HCT116 (cell line): ENCODE measurements around the gene FSTL4. TPM values are rescaled to one million over a fixed set of nuclear protein-coding genes. Genes with fewer than 3 reads are reported as not detected.

Source experiments
- ATAC-seq: fragments of 200-7000 bp; cut with Tn5 transposase; 2 replicates; pipeline ENCODE4 v1.9.1; 2020; ENCODE audit warnings: mild to moderate bottlenecking, moderate library complexity
- BruUV-seq: library from RNA; stranded (reverse); fragments of 400-500 nt; replicated peaks from 2 replicates; lab custom pipeline; 2021; lab: Mats Ljungman, UMichigan
- CTCF ChIA-PET: fragments of 300-600 bp; sonication (Branson Sonifier 250); formaldehyde crosslinking; loops from one replicate; lab custom pipeline; 2021; ENCODE audit warnings: antibody characterized with exemption; lab: Charles Lee
- POLR2A ChIA-PET: fragments of 300-600, 350-600 bp; sonication (Branson Sonifier 250); formaldehyde crosslinking; loops from one replicate; lab custom pipeline; 2021; ENCODE audit warnings: antibody characterized with exemption; lab: Charles Lee
- RAD21 ChIA-PET, 2 experiments: fragments of 300-600 bp; sonication (Branson Sonifier 250); formaldehyde crosslinking; loops; one replicate each; lab custom pipeline; 2023; ENCODE audit warnings: low total read pairs in 2 of 2; ENCODE audit not compliant: uncharacterized antibody in 2 of 2, unreplicated experiment in 2 of 2, low non-redundant PET in 1 of 2; lab: Charles Lee
- DNase-seq: peaks from one replicate; pipeline ENCODE4 v3.0.0-alpha.2; 2010; ENCODE audit warnings: low read depth, low spot score
- H2AFZ ChIP-seq: fragments of 200-600 bp; shearing (Covaris generic), sonication (generic); 2 replicates; pipeline ENCODE4 v1.6.1; 2017; ENCODE audit warnings: low read depth, mixed run types, mixed read lengths, antibody characterized with exemption, low read length; ENCODE audit not compliant: poor library complexity, severe bottlenecking
- H3K27ac ChIP-seq: 2 replicates; pipeline ENCODE4 v1.5.1; 2012; ENCODE audit warnings: low read depth, low read length
- H3K27me3 ChIP-seq: fragments of 200-600 bp; sonication (generic); 2 replicates; pipeline ENCODE4 v1.6.1; 2016; ENCODE audit warnings: mixed run types, low read length, mixed read lengths; ENCODE audit not compliant: insufficient read depth
- H3K36me3 ChIP-seq, 2 experiments: fragments of 200-500 bp in 1 of 2; fragments of 200-600 bp in 1 of 2; sonication (Bioruptor generic) in 1 of 2; sonication (generic) in 1 of 2; 2 replicates each; pipeline versions ENCODE4 v1.5.1 to v1.6.1; 2014 to 2016; ENCODE audit warnings: low read length in 2 of 2, inconsistent platforms in 1 of 2, mixed read lengths in 1 of 2, mixed run types in 1 of 2; ENCODE audit not compliant: insufficient read depth in 2 of 2, control insufficient read depth in 1 of 2
- H3K4me1 ChIP-seq, 2 experiments: fragments of 200-600 bp in 1 of 2; sonication (generic) in 1 of 2; 2 replicates each; pipeline versions ENCODE4 v1.5.1 to v1.6.1; 2012 to 2017; ENCODE audit warnings: low read length in 2 of 2, inconsistent platforms in 1 of 2, mild to moderate bottlenecking in 1 of 2, mixed read lengths in 1 of 2, mixed run types in 1 of 2, moderate library complexity in 1 of 2; ENCODE audit not compliant: insufficient read depth in 2 of 2, control insufficient read depth in 1 of 2
- H3K4me2 ChIP-seq: fragments of 200-600 bp; sonication (generic); 2 replicates; pipeline ENCODE4 v1.6.1; 2017; ENCODE audit warnings: mixed run types, low read length, mixed read lengths
- H3K4me3 ChIP-seq, 2 experiments: fragments of 200-600 bp in 1 of 2; sonication (generic) in 1 of 2; replicated peaks in 1 of 2; 2 replicates each; pipeline ENCODE4 v1.5.1; 2011 to 2016; ENCODE audit warnings: low read length in 2 of 2, control low read depth in 1 of 2, low read depth in 1 of 2, mild to moderate bottlenecking in 1 of 2, mixed read lengths in 1 of 2, mixed run types in 1 of 2
- H3K79me2 ChIP-seq: fragments of 200-600 bp; sonication (generic); 2 replicates; pipeline ENCODE4 v1.6.1; 2017; ENCODE audit warnings: mild to moderate bottlenecking, mixed run types, low read length, moderate library complexity, mixed read lengths; ENCODE audit not compliant: insufficient read depth
- H3K9ac ChIP-seq: fragments of 200-600 bp; sonication (generic); 2 replicates; pipeline ENCODE4 v1.6.1; 2016; ENCODE audit warnings: low read length, mixed read lengths
- H3K9me2 ChIP-seq: fragments of 200-600 bp; sonication (generic), shearing (Covaris generic); 2 replicates; pipeline ENCODE4 v1.6.1; 2017; ENCODE audit warnings: mixed run types, mild to moderate bottlenecking, moderate library complexity; ENCODE audit not compliant: insufficient read depth
- H3K9me3 ChIP-seq, 2 experiments: fragments of 200-500 bp in 1 of 2; fragments of 200-600 bp in 1 of 2; sonication (Bioruptor generic) in 1 of 2; sonication (generic) in 1 of 2; 2 replicates each; pipeline ENCODE4 v1.6.1; 2014 to 2017; ENCODE audit warnings: low read length in 2 of 2, mixed read lengths in 2 of 2, inconsistent platforms in 1 of 2, low read depth in 1 of 2, mild to moderate bottlenecking in 1 of 2, mixed run types in 1 of 2, moderate library complexity in 1 of 2; ENCODE audit not compliant: control insufficient read depth in 1 of 2, insufficient read depth in 1 of 2
- H4K20me1 ChIP-seq: fragments of 200-600 bp; sonication (generic), shearing (Covaris generic); 2 replicates; pipeline ENCODE4 v1.6.1; 2017; ENCODE audit warnings: mixed run types, mild to moderate bottlenecking, moderate library complexity; ENCODE audit not compliant: insufficient read depth
- CEBPB ChIP-seq: IDR thresholded peaks from 2 replicates; pipeline ENCODE4 v1.6.1; 2012; ENCODE audit warnings: low read depth
- CTCF ChIP-seq, 3 experiments: fragments of 200-600 bp in 1 of 3; sonication (generic) in 1 of 3; IDR thresholded peaks in 2 of 3; conservative IDR thresholded peaks in 1 of 3; 2 replicates each; pipeline ENCODE4 v1.5.1; 2012 to 2017; ENCODE audit warnings: low read depth in 2 of 3, low read length in 2 of 3, antibody characterized with exemption in 1 of 3, borderline replicate concordance in 1 of 3, control low read depth in 1 of 3, mild to moderate bottlenecking in 1 of 3, mixed read lengths in 1 of 3, mixed run types in 1 of 3, moderate library complexity in 1 of 3; ENCODE audit not compliant: insufficient read depth in 1 of 3
- EGR1 ChIP-seq: IDR thresholded peaks from 2 replicates; pipeline ENCODE4 v1.6.1; 2012; ENCODE audit warnings: low read depth
- ELF1 ChIP-seq: IDR thresholded peaks from 2 replicates; pipeline ENCODE4 v1.6.1; 2012; ENCODE audit warnings: low read depth, borderline replicate concordance
- EZH2 ChIP-seq: fragments of 200-600 bp; sonication (generic); IDR thresholded peaks from 2 replicates; pipeline ENCODE4 v1.6.1; 2017; ENCODE audit warnings: antibody characterized with exemption, mixed run types
- EZH2phosphoT487 ChIP-seq: fragments of 200-600 bp; IDR thresholded peaks from 2 replicates; pipeline ENCODE4 v1.6.1; 2018; ENCODE audit warnings: antibody characterized with exemption, borderline replicate concordance
- POLR2A ChIP-seq: IDR thresholded peaks from 2 replicates; pipeline ENCODE4 v1.7.0; 2011; ENCODE audit warnings: borderline replicate concordance; ENCODE audit not compliant: insufficient read depth, insufficient read length; ENCODE audit errors: extremely low read depth
- POLR2AphosphoS5 ChIP-seq: IDR thresholded peaks from 2 replicates; pipeline ENCODE4 v1.6.1; 2011; ENCODE audit warnings: mild to moderate bottlenecking, low read depth, low read length, moderate library complexity
- REST ChIP-seq: IDR thresholded peaks from 2 replicates; pipeline ENCODE4 v1.6.1; 2012; ENCODE audit warnings: low read depth
- SIN3A ChIP-seq: IDR thresholded peaks from 2 replicates; pipeline ENCODE4 v1.6.1; 2012; ENCODE audit warnings: low read depth
- ZFX ChIP-seq: fragments of 450-650 bp; IDR thresholded peaks from 2 replicates; pipeline ENCODE4 v1.6.1; 2017
- ZNF274 ChIP-seq: fragments of 200-500 bp; sonication (Bioruptor generic); IDR thresholded peaks from 2 replicates; pipeline ENCODE4 v1.6.1; 2014; ENCODE audit warnings: mild to moderate bottlenecking, low read depth, low read length, inconsistent platforms
- intact Hi-C: fragments of 100-400 bp; cut with micrococcal nuclease; formaldehyde crosslinking; loops from 2 replicates; pipeline ENCODE4 v1.10.0; 2022
- total RNA-seq: library from RNA; stranded (reverse); gene quantifications from one replicate; pipeline ENCODE4 v1.2.1, GENCODE V29; 2021; ENCODE audit not compliant: unreplicated experiment

FSTL4 gene
- total RNA-seq, 1 experiment from 2014 or later = 0.37 TPM

- H3K27me3 ChIP-seq = peaks cover 5% of the 10 kb centered on the region; the same call in 1 of the 2 replicates
- no peaks in the 10 kb centered on the region for H3K9me2 ChIP-seq
- ChIA-PET POLR2A (no interaction called here), CTCF (no interaction called here), RAD21 (no interaction called here)
- H3K27ac ChIP-seq = no peak overlapping the region
- no peaks in the 10 kb centered on the region for H3K79me2 ChIP-seq
- H4K20me1 ChIP-seq = no peaks in the 10 kb centered on the region
- no peak overlapping the region for H3K4me2 ChIP-seq
- H3K4me1 ChIP-seq = no peaks in the 10 kb centered on the region
- ATAC-seq = no peak
- H3K9me3 ChIP-seq = no peaks in the 10 kb centered on the region
- intact Hi-C loops = no loop called here
- BruUV-seq = no TSS peak
- H3K9ac ChIP-seq = no peak overlapping the region
- H2AFZ ChIP-seq = no peak overlapping the region
- H3K4me3 ChIP-seq = no peak overlapping the region
- H3K36me3 ChIP-seq = no peaks in the 10 kb centered on the region
- no peak for TF ChIP-seq SIN3A
- no peak for TF ChIP-seq ELF1
- no peak for TF ChIP-seq ZFX
- TF ChIP-seq POLR2AphosphoS5 = no peak
- TF ChIP-seq POLR2A = no peak
- no peak for TF ChIP-seq CTCF (IDR thresholded peaks at IDR 0.05 in 2 of 3, conservative IDR thresholded peaks at IDR 0.05 in 1 of 3; ENCODE audit: borderline replicate concordance in 1 of 3, insufficient read depth in 1 of 3, low read depth in 2 of 3, low read length in 2 of 3)
- TF ChIP-seq ZNF274 = no peak
- TF ChIP-seq CEBPB = no peak
- no peak for TF ChIP-seq REST
- no peak for TF ChIP-seq EZH2phosphoT487
- no peak for TF ChIP-seq EZH2
- TF ChIP-seq EGR1 = no peak
- no peak for DNase-seq
These were observed 154.6 kb downstream of the FSTL4 start for GRCh38 chr5:133457439-133458355.
